Stimulated activated CD8-positive, alpha-beta memory T cell treated with anti-CD3 and anti-CD28 coated beads, Interleukin-2, amount 100 ng/mL, for 48 hours (primary cell): Measurements from ENCODE around the gene TMEM138.

Source experiments
- DNase-seq, 2 donors: peaks; one replicate each; pipeline ENCODE4 v3.0.0-alpha.2; 2020; ENCODE audit warnings: low read depth in 2 of 2

Gene TMEM138

DNA sequence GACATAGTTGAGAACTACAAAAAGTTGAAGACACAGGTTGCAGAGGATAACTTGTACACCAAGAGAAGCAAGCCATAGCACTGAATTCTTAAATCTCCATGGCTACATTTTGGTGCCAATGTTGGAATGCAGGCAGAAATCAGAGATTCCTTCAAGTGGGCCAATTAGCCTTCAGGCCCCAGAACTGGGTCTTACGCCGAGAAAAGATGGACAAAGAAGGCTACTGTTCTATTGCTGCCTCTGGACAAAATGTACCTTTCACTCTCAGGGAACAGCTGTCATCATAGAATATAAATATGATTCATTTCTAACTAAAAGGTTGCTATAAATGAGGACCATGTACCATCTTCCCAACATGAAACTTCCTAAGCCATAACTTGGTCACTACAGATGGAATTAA lies 43.9 kb downstream of the TMEM138 start:
- DNase-seq = no peak

DNA sequence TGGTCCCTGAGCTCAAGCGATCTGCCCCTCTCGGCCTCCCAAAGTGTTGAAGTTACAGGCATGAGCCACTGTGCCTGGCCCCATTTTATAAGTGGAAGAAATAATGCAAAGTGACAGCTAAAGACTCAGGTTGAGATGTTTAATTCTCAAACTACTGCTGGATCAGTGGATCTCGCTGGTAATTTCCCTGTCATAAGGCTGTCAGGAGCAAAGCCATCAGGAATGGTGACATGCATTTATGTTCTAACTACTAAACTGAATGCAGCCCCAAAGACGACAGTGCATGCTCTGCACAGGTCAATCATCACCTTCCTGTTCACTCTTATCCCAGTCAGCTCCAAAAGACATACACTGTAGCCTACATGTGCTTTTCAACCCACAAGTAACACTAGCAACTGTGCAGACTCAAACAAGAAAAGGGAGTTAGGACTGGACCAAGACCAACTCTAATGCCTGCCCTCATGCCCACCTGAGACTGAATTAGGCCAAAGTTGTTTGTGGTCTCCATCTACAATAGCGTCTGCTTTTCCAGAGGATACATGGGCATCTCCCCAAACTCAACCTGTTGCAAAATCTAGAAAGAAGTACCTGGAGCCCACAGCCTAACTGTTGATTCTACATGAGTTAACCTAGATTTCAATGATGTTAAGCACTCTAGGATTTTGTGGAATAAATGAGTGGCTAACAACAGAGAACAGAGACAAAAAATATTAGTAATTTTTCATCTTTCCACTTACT lies 45.0 kb downstream of the TMEM138 start:
- no peak for DNase-seq

- DNase-seq = no peak
Measured at GRCh38 chr11:61411589-61411988, 49.4 kb downstream of the TMEM138 start.

- no peak for DNase-seq
Measured at GRCh38 chr11:61413496-61413895, 51.3 kb downstream of the TMEM138 start.

- no peak for DNase-seq
Measured at GRCh38 chr11:61414547-61414946, 52.4 kb downstream of the TMEM138 start.

DNA sequence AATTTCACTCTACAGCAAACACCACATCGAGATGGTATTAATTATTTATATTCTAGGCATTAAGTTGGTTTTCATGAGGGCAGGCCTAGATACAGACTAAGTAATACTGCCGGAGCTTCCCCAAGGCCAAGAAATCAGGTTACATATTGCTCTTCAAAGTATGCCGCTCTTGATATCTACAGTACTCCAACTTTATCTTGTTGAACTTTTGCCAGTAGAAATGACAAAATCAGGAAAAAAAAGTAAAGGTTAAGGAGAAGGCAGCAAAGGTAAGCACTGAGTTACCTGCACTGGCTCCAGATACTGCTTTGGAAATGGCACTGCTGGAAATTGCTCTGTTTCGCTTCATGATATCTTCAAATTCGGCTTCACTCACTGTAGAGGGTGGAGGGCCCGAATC lies 53.2 kb downstream of the TMEM138 start:
- no peak for DNase-seq

- DNase-seq = no peak
Measured at GRCh38 chr11:61416941-61417340, 54.8 kb downstream of the TMEM138 start.

- DNase-seq = no peak
Measured at GRCh38 chr11:61417670-61418069, 55.5 kb downstream of the TMEM138 start.

DNA sequence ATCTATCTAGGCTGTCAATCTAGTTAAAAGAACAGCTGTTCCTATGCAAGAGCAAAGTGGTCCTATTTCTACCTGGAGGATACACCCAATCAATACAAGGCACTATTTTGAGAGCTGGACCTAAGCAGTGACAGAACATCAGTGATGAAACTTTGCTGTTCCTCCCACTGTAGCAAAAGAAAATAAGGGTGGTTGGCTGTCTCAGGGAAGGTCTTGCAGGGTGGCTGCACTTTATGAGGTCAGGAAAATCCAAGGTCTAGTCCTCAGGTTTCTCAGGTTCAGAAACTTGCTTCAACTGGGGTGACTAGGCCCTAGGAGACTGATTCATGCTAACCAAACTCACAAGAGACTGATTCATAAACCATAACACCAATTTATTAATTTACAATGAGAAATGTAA lies 56.0 kb downstream of the TMEM138 start:
- no peak for DNase-seq
